OCI-LY1 (cell line): ENCODE results near the gene MVB12B.

ENCODE experiments used
- H2AFZ ChIP-seq: fragments of 200-600 bp; sonication (generic), shearing (Covaris generic); 2 replicates; pipeline ENCODE4 v1.6.0; 2014; ENCODE audit warnings: antibody characterized with exemption, mild to moderate bottlenecking, low read length
- H3F3A ChIP-seq: fragments of 200-600 bp; sonication (generic), shearing (Covaris generic); 2 replicates; pipeline ENCODE4 v1.6.0; 2014; ENCODE audit warnings: mild to moderate bottlenecking, antibody characterized with exemption, low read length, moderate library complexity; ENCODE audit not compliant: insufficient read depth
- H3K27ac ChIP-seq: fragments of 200-600 bp; sonication (generic); 2 replicates; pipeline ENCODE4 v1.5.1; 2014; ENCODE audit warnings: low read length, mixed run types, mild to moderate bottlenecking, low read depth; ENCODE audit not compliant: poor library complexity, severe bottlenecking
- H3K27me3 ChIP-seq: fragments of 200-600 bp; sonication (generic); 2 replicates; pipeline ENCODE4 v1.6.0; 2014; ENCODE audit warnings: antibody characterized with exemption, mild to moderate bottlenecking, low read length, moderate library complexity; ENCODE audit not compliant: insufficient read depth
- H3K36me3 ChIP-seq: fragments of 200-600 bp; sonication (generic); 2 replicates; pipeline ENCODE4 v1.6.1; 2014; ENCODE audit warnings: mild to moderate bottlenecking, antibody characterized with exemption, low read length, moderate library complexity, mixed read lengths; ENCODE audit not compliant: insufficient read depth
- H3K4me1 ChIP-seq: fragments of 200-600 bp; sonication (generic); 2 replicates; pipeline ENCODE4 v1.5.1; 2014; ENCODE audit warnings: mild to moderate bottlenecking, low read length, moderate library complexity; ENCODE audit not compliant: insufficient read depth, severe bottlenecking
- H3K4me2 ChIP-seq: fragments of 200-600 bp; sonication (generic), shearing (Covaris generic); 2 replicates; pipeline ENCODE4 v1.6.1; 2014; ENCODE audit warnings: low read length
- H3K4me3 ChIP-seq: fragments of 200-600 bp; sonication (generic); 2 replicates; pipeline ENCODE4 v1.5.1; 2014; ENCODE audit warnings: low read length, low read depth, mild to moderate bottlenecking, mixed read lengths; ENCODE audit not compliant: poor library complexity, severe bottlenecking
- H3K79me2 ChIP-seq: fragments of 200-600 bp; shearing (Covaris generic); 2 replicates; pipeline ENCODE4 v1.6.1; 2016; ENCODE audit warnings: mixed run types, low read length, mixed read lengths; ENCODE audit not compliant: insufficient read depth
- H3K9ac ChIP-seq: fragments of 200-600 bp; sonication (generic), shearing (Covaris generic); 2 replicates; pipeline ENCODE4 v1.6.1; 2014; ENCODE audit warnings: mild to moderate bottlenecking, low read length, mixed read lengths
- H3K9me2 ChIP-seq: fragments of 200-600 bp; sonication (generic), shearing (Covaris generic); 2 replicates; pipeline ENCODE4 v1.6.1; 2014; ENCODE audit warnings: low read depth, mild to moderate bottlenecking, low read length, mixed read lengths
- H3K9me3 ChIP-seq: fragments of 200-600 bp; shearing (Covaris generic); 2 replicates; pipeline ENCODE4 v1.6.1; 2014; ENCODE audit warnings: low read length, mixed read lengths
- H4K20me1 ChIP-seq: fragments of 200-600 bp; sonication (generic), shearing (Covaris generic); 2 replicates; pipeline ENCODE4 v1.6.0; 2016; ENCODE audit warnings: mild to moderate bottlenecking, low read length; ENCODE audit not compliant: insufficient read depth
- EZH2 ChIP-seq: fragments of 200-600 bp; sonication (generic), shearing (Covaris generic); IDR thresholded peaks from 2 replicates; pipeline ENCODE4 v1.8.0; 2017; ENCODE audit warnings: borderline replicate concordance, mixed run types, mild to moderate bottlenecking, antibody characterized with exemption, low read length, moderate library complexity, mixed read lengths
- TF ChIP-seq, protein P1 (sequence below): fragments of 200-600 bp; sonication (generic), shearing (Covaris generic); IDR thresholded peaks from 2 replicates; pipeline ENCODE4 v1.5.1; 2017; ENCODE audit warnings: mild to moderate bottlenecking, antibody characterized with exemption, low read length, moderate library complexity, mixed read lengths

MVB12B gene

DNA sequence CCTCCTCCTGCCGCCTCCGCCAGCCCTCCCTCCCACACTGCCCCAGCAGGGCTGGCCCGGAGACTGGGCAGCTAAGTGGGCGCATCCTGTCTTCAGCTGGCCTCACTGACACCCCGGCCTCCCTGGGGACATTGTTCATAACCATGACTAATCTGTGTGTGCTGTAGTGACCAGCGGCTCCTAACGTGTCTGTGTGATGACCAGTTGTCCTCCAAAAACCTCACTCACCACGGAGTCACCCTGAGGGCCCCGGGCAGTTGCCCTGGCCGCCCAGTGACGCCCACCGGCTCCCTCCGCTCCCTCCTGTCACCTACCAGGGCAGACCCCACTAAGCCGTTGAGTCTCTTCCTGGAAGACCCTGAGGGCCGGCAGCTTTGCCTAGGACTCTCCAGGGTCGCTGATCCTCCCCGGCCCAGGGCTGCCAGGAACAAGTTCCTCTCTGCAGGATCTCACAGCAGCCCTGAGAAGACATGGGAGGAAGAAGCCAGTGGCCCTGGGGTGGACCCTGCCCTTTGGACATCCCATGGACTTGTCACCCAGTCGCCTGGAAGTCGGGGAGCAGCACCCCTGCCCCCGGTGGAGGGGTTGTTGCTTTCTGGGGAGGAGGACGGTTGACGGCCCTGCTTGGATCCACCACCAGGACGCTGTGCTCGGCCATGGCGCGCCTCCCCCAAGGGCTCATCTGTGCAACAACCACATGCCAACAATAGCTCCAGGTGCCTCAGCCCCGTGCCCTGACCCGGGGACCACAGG, 176.9 kb downstream of the MVB12B start:
- Histone ChIP-seq H2AFZ (no peak overlapping the region), H3K9ac (no peak overlapping the region), H3K27ac (no peak overlapping the region), H3K4me1 (no peaks in the 10 kb centered on the region), H3K4me2 (no peak overlapping the region), H4K20me1 (no peaks in the 10 kb centered on the region), H3K4me3 (no peak overlapping the region), H3K9me2 (no peaks in the 10 kb centered on the region), H3K79me2 (no peaks in the 10 kb centered on the region), H3F3A (no peaks in the 10 kb centered on the region), H3K27me3 (peaks cover 6% of the 10 kb centered on the region; the same call in 1 of the 2 replicates), H3K36me3 (no peaks in the 10 kb centered on the region), H3K9me3 (no peaks in the 10 kb centered on the region)
- TF ChIP-seq EZH2: no peak
- TF ChIP-seq, protein P1, sequence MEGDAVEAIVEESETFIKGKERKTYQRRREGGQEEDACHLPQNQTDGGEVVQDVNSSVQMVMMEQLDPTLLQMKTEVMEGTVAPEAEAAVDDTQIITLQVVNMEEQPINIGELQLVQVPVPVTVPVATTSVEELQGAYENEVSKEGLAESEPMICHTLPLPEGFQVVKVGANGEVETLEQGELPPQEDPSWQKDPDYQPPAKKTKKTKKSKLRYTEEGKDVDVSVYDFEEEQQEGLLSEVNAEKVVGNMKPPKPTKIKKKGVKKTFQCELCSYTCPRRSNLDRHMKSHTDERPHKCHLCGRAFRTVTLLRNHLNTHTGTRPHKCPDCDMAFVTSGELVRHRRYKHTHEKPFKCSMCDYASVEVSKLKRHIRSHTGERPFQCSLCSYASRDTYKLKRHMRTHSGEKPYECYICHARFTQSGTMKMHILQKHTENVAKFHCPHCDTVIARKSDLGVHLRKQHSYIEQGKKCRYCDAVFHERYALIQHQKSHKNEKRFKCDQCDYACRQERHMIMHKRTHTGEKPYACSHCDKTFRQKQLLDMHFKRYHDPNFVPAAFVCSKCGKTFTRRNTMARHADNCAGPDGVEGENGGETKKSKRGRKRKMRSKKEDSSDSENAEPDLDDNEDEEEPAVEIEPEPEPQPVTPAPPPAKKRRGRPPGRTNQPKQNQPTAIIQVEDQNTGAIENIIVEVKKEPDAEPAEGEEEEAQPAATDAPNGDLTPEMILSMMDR: no peak

DNA sequence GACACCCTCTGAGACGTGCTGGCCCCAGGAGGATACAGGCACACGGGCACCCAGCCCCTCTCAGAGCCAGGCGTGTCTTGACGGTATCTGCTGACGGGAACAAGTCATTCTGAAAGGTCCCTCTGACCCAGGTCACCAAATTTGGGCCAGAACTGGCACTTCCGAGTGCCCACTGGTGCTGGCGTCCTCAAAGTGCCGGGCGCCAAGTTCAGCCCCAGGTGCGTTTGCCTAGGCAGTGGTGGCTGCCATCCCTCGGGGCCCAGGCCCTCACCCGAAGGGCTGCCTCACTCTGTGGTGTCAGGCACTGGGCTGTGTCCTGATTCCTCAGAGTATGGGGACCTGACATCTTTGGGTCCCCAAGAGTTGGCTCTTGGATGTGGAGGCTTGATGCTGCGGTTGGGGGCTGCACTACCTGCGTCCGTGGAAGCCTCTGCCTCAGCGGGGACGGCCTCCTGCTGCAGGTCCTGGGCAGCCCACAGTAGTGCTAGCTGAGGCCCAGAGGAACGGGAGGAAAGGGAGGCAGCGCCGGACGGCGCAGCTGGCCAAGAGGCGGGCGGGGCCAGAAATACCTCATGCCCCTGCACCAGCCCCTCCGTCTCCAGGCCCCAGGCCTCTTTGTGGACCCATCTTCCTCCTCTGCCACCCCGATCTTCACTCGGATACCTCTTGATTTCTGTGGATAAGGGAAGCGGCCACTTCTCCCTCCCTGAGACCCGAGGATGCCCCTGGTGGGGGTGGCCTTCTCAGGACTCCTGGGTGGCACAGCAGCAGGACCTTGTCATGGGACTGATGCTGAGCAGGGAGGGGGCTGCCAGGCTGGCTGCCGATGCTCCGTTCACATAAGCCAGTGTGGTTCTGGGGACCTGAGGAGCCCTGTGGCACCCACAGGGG, 177.7 kb downstream of the MVB12B start:
- Histone ChIP-seq H3K9me3 (no peaks in the 10 kb centered on the region), H3K4me2 (no peak overlapping the region), H3K36me3 (no peaks in the 10 kb centered on the region), H3K4me1 (no peaks in the 10 kb centered on the region), H3K27me3 (peaks cover 6% of the 10 kb centered on the region; the same call in 1 of the 2 replicates), H3K4me3 (no peak overlapping the region), H3K79me2 (no peaks in the 10 kb centered on the region), H3K27ac (no peak overlapping the region), H3F3A (no peaks in the 10 kb centered on the region), H4K20me1 (no peaks in the 10 kb centered on the region), H3K9me2 (no peaks in the 10 kb centered on the region), H2AFZ (no peak overlapping the region), H3K9ac (no peak overlapping the region)
- TF ChIP-seq EZH2: no peak
- TF ChIP-seq, protein P1: no peak

DNA sequence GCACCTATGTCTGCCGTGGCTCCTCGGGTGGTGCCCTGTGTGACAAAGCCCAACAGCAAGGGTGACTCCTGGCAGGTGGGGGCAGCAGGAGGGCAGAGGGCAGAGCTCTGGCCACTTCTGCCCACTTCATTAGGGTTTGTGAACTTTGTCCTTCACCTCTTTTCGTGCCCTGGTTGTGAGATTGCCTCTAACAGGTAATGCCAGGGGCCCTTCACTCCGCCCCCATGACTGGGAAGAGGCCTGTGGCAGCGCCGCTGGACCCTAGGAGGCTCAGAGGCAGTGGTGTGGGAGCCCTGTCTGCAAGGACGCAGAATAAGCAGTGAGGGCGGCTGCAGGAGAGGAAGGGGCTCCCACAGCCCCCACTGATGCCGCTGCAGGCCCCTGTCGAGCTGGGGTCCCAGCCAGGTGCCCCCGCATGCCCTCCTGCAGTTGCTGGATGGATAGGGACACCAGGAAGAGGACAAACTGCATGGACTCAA, 178.4 kb downstream of the MVB12B start:
- H3K27ac ChIP-seq: no peak overlapping the region
- TF ChIP-seq EZH2: no peak
- TF ChIP-seq, protein P1: no peak
- no peak overlapping the region for H2AFZ ChIP-seq
- no peaks in the 10 kb centered on the region for H3K79me2 ChIP-seq
- no peak overlapping the region for H3K4me2 ChIP-seq
- no peaks in the 10 kb centered on the region for H4K20me1 ChIP-seq
- no peaks in the 10 kb centered on the region for H3K36me3 ChIP-seq
- no peak overlapping the region for H3K4me3 ChIP-seq
- no peaks in the 10 kb centered on the region for H3K9me2 ChIP-seq
- H3K27me3 ChIP-seq: peaks cover 6% of the 10 kb centered on the region; the same call in 1 of the 2 replicates
- no peak overlapping the region for H3K9ac ChIP-seq
- H3F3A ChIP-seq: no peaks in the 10 kb centered on the region
- no peaks in the 10 kb centered on the region for H3K9me3 ChIP-seq
- no peaks in the 10 kb centered on the region for H3K4me1 ChIP-seq
